Uterus (tissue), 2 donors: Measurements from ENCODE around the gene IGFLR1.

ENCODE experiments used
- CTCF ChIP-seq, 4 experiments: fragments of 200-600 bp in 2 of 4; fragments of 450-650 bp in 2 of 4; sonication (generic) in 2 of 4; IDR thresholded peaks; one replicate each; pipeline ENCODE4 v1.5.1; 2016 to 2019; ENCODE audit warnings: antibody characterized with exemption in 4 of 4, mild to moderate bottlenecking in 2 of 4, moderate library complexity in 1 of 4
- POLR2A ChIP-seq, 2 donors: fragments of 450-650 bp; IDR thresholded peaks; one replicate each; pipeline ENCODE4 v1.6.1; 2016; ENCODE audit warnings: antibody characterized with exemption in 2 of 2, mild to moderate bottlenecking in 1 of 2, moderate library complexity in 1 of 2

GRCh38 chr19:35741203-35741515 lies 1.1 kb downstream of the IGFLR1 start:
- TF ChIP-seq POLR2A (IDR thresholded peaks at IDR 0.05): no peak
- TF ChIP-seq CTCF (IDR thresholded peaks at IDR 0.05): no peak
